ENCODE measurements around the gene IBA57.

GRCh38 chr1:228171221-228171891 lies 5.8 kb downstream of the IBA57 start:
- TF ChIP-seq CTCF (IDR thresholded peaks at IDR 0.05; ENCODE audit: low read length) = no peak
- no peak for TF ChIP-seq EZH2 (optimal IDR thresholded peaks at IDR 0.05; ENCODE audit: low read depth, low read length)
- no peak for TF ChIP-seq EZH2phosphoT487 (IDR thresholded peaks at IDR 0.05; ENCODE audit: low read length)
